Measurements from ENCODE around the gene FBXL17. TPM values are rescaled to one million over a fixed set of nuclear protein-coding genes. Genes with fewer than 3 reads are reported as not detected.

The FBXL17 gene
- total and polyA plus RNA-seq, 2 of the 4 experiments (the other 2 are of a cell fraction), result 3.9 to 8.1 TPM

DNA sequence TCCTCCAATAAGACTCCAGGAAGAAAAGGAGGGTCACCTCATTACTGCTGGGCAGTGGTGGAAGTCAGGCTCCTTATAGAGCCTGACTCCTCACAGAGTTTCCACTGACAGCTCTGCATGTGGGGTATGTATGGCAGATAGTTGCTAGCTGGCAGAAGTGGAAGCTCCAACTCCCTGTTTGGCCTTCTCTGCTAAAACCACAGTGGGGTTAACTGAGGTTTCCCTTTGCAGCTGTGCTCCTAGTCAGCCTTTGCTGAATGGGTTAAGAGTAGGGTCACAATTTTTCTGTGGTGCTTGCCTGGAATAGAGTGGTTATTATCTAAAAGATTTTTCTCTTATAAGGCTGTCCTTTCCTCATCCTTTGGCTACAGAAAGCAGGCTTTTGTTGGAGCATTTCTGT, 327.5 kb downstream of the FBXL17 start:
- POLR2A ChIA-PET (ENCODE audit: unreplicated experiment), result no interaction called here
- in situ Hi-C loops (cut with MboI; ENCODE audit: low sequenced_read_pairs), result no loop called here

More for the DNA sequence above, 327.5 kb downstream of the FBXL17 start:
- Histone ChIP-seq H3K27me3 (ENCODE audit: control insufficient read depth, insufficient read depth, low read length) (no peaks in the 10 kb centered on the region), H3K4me2 (ENCODE audit: low read depth, low read length) (no peak overlapping the region), H2AK9ac (replicated peaks; ENCODE audit: low read depth, low read length, poor library complexity) (no peak overlapping the region), H4K5ac (ENCODE audit: low read depth, low read length) (no peak overlapping the region), H3K23ac (ENCODE audit: low read depth, low read length) (no peak overlapping the region), H3K9me3 (ENCODE audit: control insufficient read depth, insufficient read depth, low read length) (peaks cover 2% of the 10 kb centered on the region; the same call in 1 of the 2 replicates), H2BK15ac (ENCODE audit: low read depth, low read length) (no peak overlapping the region), H4K91ac (ENCODE audit: insufficient read depth, low read depth, low read length) (no peak overlapping the region), H3K4me1 (ENCODE audit: control insufficient read depth, insufficient read depth, low read length) (no peaks in the 10 kb centered on the region), H2AFZ (replicated peaks; ENCODE audit: low read length, poor library complexity) (no peak overlapping the region), H3K4me3 (ENCODE audit: insufficient read depth, low read depth, low read length) (no peak overlapping the region), H2BK20ac (ENCODE audit: low read depth, low read length) (no peak overlapping the region), H3K18ac (ENCODE audit: low read depth, low read length) (no peak overlapping the region), H4K8ac (ENCODE audit: low read depth in 2 of 2, low read length in 2 of 2) (no peak overlapping the region), H2AK5ac (ENCODE audit: low read depth, low read length) (no peak overlapping the region), H3K56ac (ENCODE audit: extremely low read depth, insufficient read depth, low read length) (no peak overlapping the region), H2BK120ac (ENCODE audit: low read depth, low read length) (no peak overlapping the region), H4K20me1 (ENCODE audit: insufficient read depth, low read length) (no peaks in the 10 kb centered on the region), H3K14ac (replicated peaks; ENCODE audit: low read depth, low read length) (no peak overlapping the region), H3K27ac (ENCODE audit: insufficient read depth, low read length) (no peak overlapping the region), H3K36me3 (ENCODE audit: control insufficient read depth, insufficient read depth, low read length) (no peaks in the 10 kb centered on the region), H3K4ac (ENCODE audit: low read depth, low read length) (no peak overlapping the region), H3K79me1 (ENCODE audit: low read depth in 1 of 2, low read length in 2 of 2) (no peaks in the 10 kb centered on the region), H3K9ac (ENCODE audit: low read depth, low read length) (no peak overlapping the region), H3K9me1 (ENCODE audit: insufficient read depth, low read length) (no peaks in the 10 kb centered on the region), H2BK5ac (ENCODE audit: low read depth, low read length, poor library complexity, severe bottlenecking) (no peak overlapping the region)
- CTCF ChIA-PET, result no interaction called here
- BruUV-seq (replicated peaks), result no TSS peak
- TF ChIP-seq SMC3 (IDR thresholded peaks at IDR 0.05; ENCODE audit: low read depth, low read length), result no peak
- TF ChIP-seq CHD1 (IDR thresholded peaks at IDR 0.05; ENCODE audit: low read depth, low read length), result no peak
- ATAC-seq (ENCODE audit: low read depth), result no peak
- no peak for DNase-seq
- intact Hi-C loops (cut with micrococcal nuclease) (no loop called here), dilution Hi-C loops (cut with HindIII; ENCODE audit: low sequenced_read_pairs, unreplicated experiment) (no loop called here)

All from IMR-90 (cell line).